Measurements from ENCODE around the gene FGF12.

Gene FGF12

DNA sequence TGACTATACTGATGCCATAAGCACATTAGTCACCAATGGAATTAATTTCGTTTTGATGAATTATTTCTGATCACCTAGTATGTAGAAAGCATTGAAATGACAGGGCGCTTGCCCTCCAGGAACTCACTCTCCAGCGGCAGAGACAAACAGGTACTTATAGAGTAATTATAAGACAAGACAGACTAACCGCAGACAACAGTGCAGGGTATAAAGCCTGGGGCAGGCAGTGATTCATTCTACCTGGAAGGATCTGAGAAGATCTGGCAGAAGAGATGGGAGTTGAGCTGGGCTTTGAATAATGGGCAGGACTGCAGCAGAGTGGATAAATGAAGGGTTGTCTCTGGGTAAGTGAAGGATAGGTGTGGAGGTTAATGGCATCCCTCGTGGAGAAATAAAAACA, 331.8 kb downstream of the FGF12 start:
- Histone ChIP-seq H3K4me1 (ENCODE audit: control insufficient read depth, insufficient read depth, low read length, unreplicated experiment) (no peaks in the 10 kb centered on the region), H3K79me2 (ENCODE audit: control insufficient read depth, insufficient read depth, low read length, unreplicated experiment) (no peaks in the 10 kb centered on the region), H3K27me3 (ENCODE audit: insufficient read depth, low read length) (no peaks in the 10 kb centered on the region), H3K27ac (ENCODE audit: low read depth, low read length) (no peak overlapping the region), H2AFZ (ENCODE audit: low read length, unreplicated experiment) (no peak overlapping the region), H3K4me3 (ENCODE audit: low read depth, low read length) (no peak overlapping the region), H3K36me3 (ENCODE audit: insufficient read depth, low read length) (no peaks in the 10 kb centered on the region)

- H2AFZ ChIP-seq (ENCODE audit: low read length, unreplicated experiment): no peak overlapping the region
- no peaks in the 10 kb centered on the region for H3K79me2 ChIP-seq (ENCODE audit: control insufficient read depth, insufficient read depth, low read length, unreplicated experiment)
- no peaks in the 10 kb centered on the region for H3K27me3 ChIP-seq (ENCODE audit: insufficient read depth, low read length)
- no peaks in the 10 kb centered on the region for H3K36me3 ChIP-seq (ENCODE audit: insufficient read depth, low read length)
- H3K27ac ChIP-seq (ENCODE audit: low read depth, low read length): no peak overlapping the region
- no peak overlapping the region for H3K4me3 ChIP-seq (ENCODE audit: low read depth, low read length)
- no peaks in the 10 kb centered on the region for H3K4me1 ChIP-seq (ENCODE audit: control insufficient read depth, insufficient read depth, low read length, unreplicated experiment)
Measured at GRCh38 chr3:192392986-192393385, 334.4 kb downstream of the FGF12 start.

DNA sequence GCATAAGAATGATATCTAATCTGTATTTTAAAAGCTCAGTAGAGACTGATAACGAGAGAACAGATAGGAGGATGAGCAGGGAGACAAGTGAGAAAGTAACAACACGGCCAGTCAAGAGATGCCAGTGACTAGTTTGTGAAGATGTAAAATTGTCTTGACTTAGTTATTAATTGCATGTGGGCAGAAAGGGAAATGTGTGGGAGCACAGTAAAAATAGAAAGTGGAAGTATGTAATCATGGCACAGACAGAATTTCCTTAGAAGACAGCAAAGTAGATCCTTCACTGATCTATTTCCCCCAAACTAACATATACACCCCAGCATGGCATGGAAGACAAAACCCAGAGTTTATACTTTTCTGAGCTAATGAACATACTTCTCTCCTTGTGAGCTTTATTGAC, 344.5 kb downstream of the FGF12 start:
- no peaks in the 10 kb centered on the region for H3K27me3 ChIP-seq (ENCODE audit: insufficient read depth, low read length)
- H3K79me2 ChIP-seq (ENCODE audit: control insufficient read depth, insufficient read depth, low read length, unreplicated experiment): no peaks in the 10 kb centered on the region
- no peaks in the 10 kb centered on the region for H3K36me3 ChIP-seq (ENCODE audit: insufficient read depth, low read length)
- H2AFZ ChIP-seq (ENCODE audit: low read length, unreplicated experiment): no peak overlapping the region
- no peaks in the 10 kb centered on the region for H3K4me1 ChIP-seq (ENCODE audit: control insufficient read depth, insufficient read depth, low read length, unreplicated experiment)
- H3K4me3 ChIP-seq (ENCODE audit: low read depth, low read length): no peak overlapping the region
- H3K27ac ChIP-seq (ENCODE audit: low read depth, low read length): no peak overlapping the region

DNA sequence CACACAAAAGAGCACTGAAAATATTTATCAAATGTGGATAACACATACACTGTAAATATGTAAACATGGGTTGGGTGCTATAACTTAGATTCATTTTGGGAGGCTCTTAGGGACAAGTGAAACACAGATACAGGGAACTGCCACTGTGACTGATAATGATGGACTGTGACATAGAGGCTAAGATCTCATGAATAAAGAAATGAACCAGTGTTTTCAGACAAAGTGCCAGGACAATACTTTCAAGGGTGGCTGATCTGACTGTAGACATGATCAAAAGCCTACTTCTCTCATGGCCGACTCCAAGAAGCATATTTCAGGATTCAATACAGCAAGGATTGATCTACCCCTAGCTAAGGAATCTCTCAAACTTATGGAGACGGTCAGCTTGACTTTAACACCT, 353.8 kb downstream of the FGF12 start:
- Histone ChIP-seq H3K79me2 (ENCODE audit: control insufficient read depth, insufficient read depth, low read length, unreplicated experiment) (no peaks in the 10 kb centered on the region), H3K27me3 (ENCODE audit: insufficient read depth, low read length) (no peaks in the 10 kb centered on the region), H3K27ac (ENCODE audit: low read depth, low read length) (no peak overlapping the region), H3K4me1 (ENCODE audit: control insufficient read depth, insufficient read depth, low read length, unreplicated experiment) (no peaks in the 10 kb centered on the region), H2AFZ (ENCODE audit: low read length, unreplicated experiment) (no peak overlapping the region), H3K36me3 (ENCODE audit: insufficient read depth, low read length) (no peaks in the 10 kb centered on the region), H3K4me3 (ENCODE audit: low read depth, low read length) (no peak overlapping the region)

- no peak overlapping the region for H3K27ac ChIP-seq (ENCODE audit: low read depth, low read length)
Measured at GRCh38 chr3:192373032-192373431, 354.3 kb downstream of the FGF12 start.

DNA sequence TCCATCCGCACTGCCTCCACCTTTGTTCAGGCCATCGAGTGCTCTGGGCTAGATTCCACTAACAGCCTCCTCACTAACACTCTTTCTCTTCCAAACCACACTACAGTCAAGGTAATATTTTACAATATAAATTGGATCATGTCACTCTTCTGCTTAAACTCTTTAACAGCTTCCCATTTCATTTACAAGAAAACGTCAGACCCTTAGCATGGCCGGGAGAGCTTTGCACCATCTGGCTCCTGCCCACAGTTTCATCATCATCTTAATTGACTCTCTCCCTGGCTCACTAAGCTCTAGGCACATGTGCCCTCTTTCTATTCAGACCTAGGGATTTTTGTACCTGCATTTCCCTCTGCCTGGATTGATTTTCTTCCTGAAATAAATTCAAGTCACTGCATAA, 354.7 kb downstream of the FGF12 start:
- Histone ChIP-seq H3K36me3 (ENCODE audit: insufficient read depth, low read length) (no peaks in the 10 kb centered on the region), H3K27me3 (ENCODE audit: insufficient read depth, low read length) (no peaks in the 10 kb centered on the region), H3K4me3 (ENCODE audit: low read depth, low read length) (no peak overlapping the region), H2AFZ (ENCODE audit: low read length, unreplicated experiment) (no peak overlapping the region), H3K27ac (ENCODE audit: low read depth, low read length) (no peak overlapping the region), H3K79me2 (ENCODE audit: control insufficient read depth, insufficient read depth, low read length, unreplicated experiment) (no peaks in the 10 kb centered on the region), H3K4me1 (ENCODE audit: control insufficient read depth, insufficient read depth, low read length, unreplicated experiment) (no peaks in the 10 kb centered on the region)

More at GRCh38 chr3:192373032-192373431, 354.3 kb downstream of the FGF12 start:
- Histone ChIP-seq H2AFZ (ENCODE audit: low read length, unreplicated experiment) (no peak overlapping the region), H3K79me2 (ENCODE audit: control insufficient read depth, insufficient read depth, low read length, unreplicated experiment) (no peaks in the 10 kb centered on the region), H3K4me1 (ENCODE audit: control insufficient read depth, insufficient read depth, low read length, unreplicated experiment) (no peaks in the 10 kb centered on the region), H3K27me3 (ENCODE audit: insufficient read depth, low read length) (no peaks in the 10 kb centered on the region), H3K4me3 (ENCODE audit: low read depth, low read length) (no peak overlapping the region), H3K36me3 (ENCODE audit: insufficient read depth, low read length) (no peaks in the 10 kb centered on the region)

GRCh38 chr3:192371870-192372400, 355.4 kb downstream of the FGF12 start:
- Histone ChIP-seq H3K27me3 (ENCODE audit: insufficient read depth, low read length) (no peaks in the 10 kb centered on the region), H3K36me3 (ENCODE audit: insufficient read depth, low read length) (no peaks in the 10 kb centered on the region), H2AFZ (ENCODE audit: low read length, unreplicated experiment) (no peak overlapping the region), H3K27ac (ENCODE audit: low read depth, low read length) (no peak overlapping the region), H3K79me2 (ENCODE audit: control insufficient read depth, insufficient read depth, low read length, unreplicated experiment) (no peaks in the 10 kb centered on the region), H3K4me1 (ENCODE audit: control insufficient read depth, insufficient read depth, low read length, unreplicated experiment) (no peaks in the 10 kb centered on the region), H3K4me3 (ENCODE audit: low read depth, low read length) (no peak overlapping the region)

GRCh38 chr3:192367616-192368015, 359.7 kb downstream of the FGF12 start:
- no peak overlapping the region for H3K27ac ChIP-seq (ENCODE audit: low read depth, low read length)
- no peaks in the 10 kb centered on the region for H3K27me3 ChIP-seq (ENCODE audit: insufficient read depth, low read length)

DNA sequence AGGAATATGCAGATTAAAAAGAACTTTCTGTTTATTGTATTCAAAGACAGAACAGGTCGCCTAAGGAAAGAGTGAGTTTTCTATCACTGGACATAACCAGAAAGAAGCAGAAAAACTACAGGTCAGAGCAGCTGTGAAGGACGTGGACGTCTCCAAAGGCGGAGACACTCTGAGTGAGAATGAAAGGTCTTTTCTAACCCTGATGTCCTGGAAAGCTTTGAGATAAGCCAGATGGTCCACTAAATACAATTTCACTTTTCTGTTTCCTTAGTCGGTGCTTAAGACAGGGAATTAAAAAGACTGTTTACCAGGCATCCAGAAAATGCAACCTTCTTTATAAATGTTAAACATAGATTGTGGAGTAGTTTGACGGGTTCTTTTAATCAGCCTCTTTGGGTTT, 360.4 kb downstream of the FGF12 start:
- H2AFZ ChIP-seq (ENCODE audit: low read length, unreplicated experiment): no peak overlapping the region
- H3K4me1 ChIP-seq (ENCODE audit: control insufficient read depth, insufficient read depth, low read length, unreplicated experiment): no peaks in the 10 kb centered on the region
- no peak overlapping the region for H3K4me3 ChIP-seq (ENCODE audit: low read depth, low read length)
- no peaks in the 10 kb centered on the region for H3K36me3 ChIP-seq (ENCODE audit: insufficient read depth, low read length)
- H3K79me2 ChIP-seq (ENCODE audit: control insufficient read depth, insufficient read depth, low read length, unreplicated experiment): no peaks in the 10 kb centered on the region
- no peaks in the 10 kb centered on the region for H3K27me3 ChIP-seq (ENCODE audit: insufficient read depth, low read length)
- no peak overlapping the region for H3K27ac ChIP-seq (ENCODE audit: low read depth, low read length)

More at GRCh38 chr3:192367616-192368015, 359.7 kb downstream of the FGF12 start:
- no peak overlapping the region for H2AFZ ChIP-seq (ENCODE audit: low read length, unreplicated experiment)
- no peak overlapping the region for H3K4me3 ChIP-seq (ENCODE audit: low read depth, low read length)
- no peaks in the 10 kb centered on the region for H3K36me3 ChIP-seq (ENCODE audit: insufficient read depth, low read length)
- H3K4me1 ChIP-seq (ENCODE audit: control insufficient read depth, insufficient read depth, low read length, unreplicated experiment): no peaks in the 10 kb centered on the region
- H3K79me2 ChIP-seq (ENCODE audit: control insufficient read depth, insufficient read depth, low read length, unreplicated experiment): no peaks in the 10 kb centered on the region

DNA sequence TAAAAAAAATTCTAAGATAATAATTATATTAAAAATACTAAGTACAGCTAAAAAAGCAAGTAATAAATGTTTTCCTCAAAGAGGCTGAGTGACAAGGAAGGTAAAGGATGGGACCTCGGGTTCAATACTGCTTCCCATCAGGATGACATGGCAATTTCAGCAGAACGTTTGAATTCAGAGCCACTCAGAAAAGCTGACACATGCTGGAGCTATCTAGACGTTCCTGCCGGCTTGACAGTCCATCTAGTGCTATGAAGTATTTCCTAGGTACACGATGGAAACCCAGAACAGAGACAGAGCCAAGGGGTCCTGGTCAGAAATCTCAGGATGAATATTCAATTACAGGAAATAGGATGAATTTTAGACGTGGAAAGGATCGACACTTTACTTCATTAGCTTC, 361.8 kb downstream of the FGF12 start:
- Histone ChIP-seq H3K4me1 (ENCODE audit: control insufficient read depth, insufficient read depth, low read length, unreplicated experiment) (no peaks in the 10 kb centered on the region), H3K79me2 (ENCODE audit: control insufficient read depth, insufficient read depth, low read length, unreplicated experiment) (no peaks in the 10 kb centered on the region), H3K27me3 (ENCODE audit: insufficient read depth, low read length) (no peaks in the 10 kb centered on the region), H2AFZ (ENCODE audit: low read length, unreplicated experiment) (no peak overlapping the region), H3K36me3 (ENCODE audit: insufficient read depth, low read length) (no peaks in the 10 kb centered on the region), H3K4me3 (ENCODE audit: low read depth, low read length) (no peak overlapping the region), H3K27ac (ENCODE audit: low read depth, low read length) (no peak overlapping the region)

DNA sequence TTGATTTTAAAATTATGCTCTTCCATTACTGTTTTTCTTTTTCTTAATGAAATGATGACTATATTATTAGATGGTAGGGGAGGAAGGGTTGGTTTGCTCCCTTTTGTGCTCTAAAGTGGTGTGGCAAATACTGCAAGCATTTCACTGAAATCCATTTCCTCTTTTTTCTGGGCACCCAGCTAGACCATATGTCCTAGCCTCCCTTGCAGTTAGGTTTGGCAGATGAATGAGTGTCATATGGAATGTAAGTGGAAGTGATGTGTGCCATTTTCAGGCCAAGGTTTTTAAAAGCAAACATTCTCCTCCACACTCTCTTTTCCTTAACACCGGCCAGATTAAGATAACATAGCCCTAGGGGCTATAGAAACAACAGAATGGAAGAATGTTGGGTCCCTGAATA, 363.0 kb downstream of the FGF12 start:
- no peaks in the 10 kb centered on the region for H3K79me2 ChIP-seq (ENCODE audit: control insufficient read depth, insufficient read depth, low read length, unreplicated experiment)
- no peaks in the 10 kb centered on the region for H3K36me3 ChIP-seq (ENCODE audit: insufficient read depth, low read length)
- no peaks in the 10 kb centered on the region for H3K4me1 ChIP-seq (ENCODE audit: control insufficient read depth, insufficient read depth, low read length, unreplicated experiment)
- H3K4me3 ChIP-seq (ENCODE audit: low read depth, low read length): no peak overlapping the region
- H3K27ac ChIP-seq (ENCODE audit: low read depth, low read length): no peak overlapping the region
- no peak overlapping the region for H2AFZ ChIP-seq (ENCODE audit: low read length, unreplicated experiment)
- no peaks in the 10 kb centered on the region for H3K27me3 ChIP-seq (ENCODE audit: insufficient read depth, low read length)

Measured in ACC112 (cell line).